ENCODE results near the gene STARD5. TPM values are rescaled to one million over a fixed set of nuclear protein-coding genes. Genes with fewer than 3 reads are reported as not detected.

STARD5 gene
- total RNA-seq, 1 experiment from 2014 or later: 1.0 TPM

DNA sequence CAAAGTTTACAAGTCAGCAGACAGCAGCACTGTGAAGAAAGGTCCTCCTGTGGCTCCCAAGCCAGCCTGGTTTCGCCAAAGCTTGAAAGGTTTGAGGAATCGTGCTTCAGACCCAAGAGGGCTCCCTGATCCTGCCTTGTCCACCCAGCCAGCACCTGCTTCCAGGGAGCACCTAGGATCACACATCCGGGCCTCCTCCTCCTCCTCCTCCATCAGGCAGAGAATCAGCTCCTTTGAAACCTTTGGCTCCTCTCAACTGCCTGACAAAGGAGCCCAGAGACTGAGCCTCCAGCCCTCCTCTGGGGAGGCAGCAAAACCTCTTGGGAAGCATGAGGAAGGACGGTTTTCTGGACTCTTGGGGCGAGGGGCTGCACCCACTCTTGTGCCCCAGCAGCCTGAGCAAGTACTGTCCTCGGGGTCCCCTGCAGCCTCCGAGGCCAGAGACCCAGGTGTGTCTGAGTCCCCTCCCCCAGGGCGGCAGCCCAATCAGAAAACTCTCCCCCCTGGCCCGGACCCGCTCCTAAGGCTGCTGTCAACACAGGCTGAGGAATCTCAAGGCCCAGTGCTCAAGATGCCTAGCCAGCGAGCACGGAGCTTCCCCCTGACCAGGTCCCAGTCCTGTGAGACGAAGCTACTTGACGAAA lies 24.2 kb downstream of the STARD5 start:
- no peak for DNase-seq
- Mint-ChIP-seq H3K4me3 (ENCODE audit: unreplicated experiment) (no peak overlapping the region), H3K27me3 (ENCODE audit: insufficient read depth, unreplicated experiment) (peaks cover 14% of the 10 kb centered on the region), H3K36me3 (ENCODE audit: insufficient read depth, unreplicated experiment) (no peaks in the 10 kb centered on the region), H3K27ac (ENCODE audit: unreplicated experiment) (no peak overlapping the region), H3K4me1 (ENCODE audit: low read depth, unreplicated experiment) (no peaks in the 10 kb centered on the region), H3K9me3 (ENCODE audit: unreplicated experiment) (no peaks in the 10 kb centered on the region)
- intact Hi-C loops (cut with micrococcal nuclease; ENCODE audit: unreplicated experiment): no loop called here
- no peak overlapping the region for H3K4me3 ChIP-seq (ENCODE audit: low read depth, low read length)
- no TSS peak for BruUV-seq (replicated peaks)
- no peaks in the 10 kb centered on the region; the same call in none of the 2 replicates for H3K27me3 ChIP-seq (replicated peaks; ENCODE audit: control insufficient read depth, insufficient read depth, low read length)
- no peaks in the 10 kb centered on the region for H3K36me3 ChIP-seq (ENCODE audit: control insufficient read depth, insufficient read depth, low read length)
- no peaks in the 10 kb centered on the region for H3K9me3 ChIP-seq
- no peaks in the 10 kb centered on the region for H3K4me1 ChIP-seq
- CTCF ChIA-PET: no interaction called here
- POLR2A ChIA-PET: no interaction called here
- TF ChIP-seq, protein P1, sequence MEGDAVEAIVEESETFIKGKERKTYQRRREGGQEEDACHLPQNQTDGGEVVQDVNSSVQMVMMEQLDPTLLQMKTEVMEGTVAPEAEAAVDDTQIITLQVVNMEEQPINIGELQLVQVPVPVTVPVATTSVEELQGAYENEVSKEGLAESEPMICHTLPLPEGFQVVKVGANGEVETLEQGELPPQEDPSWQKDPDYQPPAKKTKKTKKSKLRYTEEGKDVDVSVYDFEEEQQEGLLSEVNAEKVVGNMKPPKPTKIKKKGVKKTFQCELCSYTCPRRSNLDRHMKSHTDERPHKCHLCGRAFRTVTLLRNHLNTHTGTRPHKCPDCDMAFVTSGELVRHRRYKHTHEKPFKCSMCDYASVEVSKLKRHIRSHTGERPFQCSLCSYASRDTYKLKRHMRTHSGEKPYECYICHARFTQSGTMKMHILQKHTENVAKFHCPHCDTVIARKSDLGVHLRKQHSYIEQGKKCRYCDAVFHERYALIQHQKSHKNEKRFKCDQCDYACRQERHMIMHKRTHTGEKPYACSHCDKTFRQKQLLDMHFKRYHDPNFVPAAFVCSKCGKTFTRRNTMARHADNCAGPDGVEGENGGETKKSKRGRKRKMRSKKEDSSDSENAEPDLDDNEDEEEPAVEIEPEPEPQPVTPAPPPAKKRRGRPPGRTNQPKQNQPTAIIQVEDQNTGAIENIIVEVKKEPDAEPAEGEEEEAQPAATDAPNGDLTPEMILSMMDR (IDR thresholded peaks at IDR 0.05; ENCODE audit: insufficient read depth in 1 of 2, low read depth in 1 of 2, low read length in 1 of 2, severe bottlenecking in 1 of 2, unreplicated experiment in 1 of 2): no peak

- no peak overlapping the region for H3K4me3 Mint-ChIP-seq (ENCODE audit: unreplicated experiment)
- TF ChIP-seq, protein P1 (IDR thresholded peaks at IDR 0.05; ENCODE audit: insufficient read depth in 1 of 2, low read depth in 1 of 2, low read length in 1 of 2, severe bottlenecking in 1 of 2, unreplicated experiment in 1 of 2): no peak
- DNase-seq: no peak
- Histone ChIP-seq H3K9me3 (no peaks in the 10 kb centered on the region), H3K4me3 (ENCODE audit: low read depth, low read length) (no peak overlapping the region), H3K4me1 (no peaks in the 10 kb centered on the region), H3K36me3 (ENCODE audit: control insufficient read depth, insufficient read depth, low read length) (no peaks in the 10 kb centered on the region), H3K27me3 (replicated peaks; ENCODE audit: control insufficient read depth, insufficient read depth, low read length) (no peaks in the 10 kb centered on the region; the same call in none of the 2 replicates)
- CTCF ChIA-PET: no interaction called here
- H3K27ac Mint-ChIP-seq (ENCODE audit: unreplicated experiment): no peak overlapping the region
- no peaks in the 10 kb centered on the region for H3K9me3 Mint-ChIP-seq (ENCODE audit: unreplicated experiment)
- H3K27me3 Mint-ChIP-seq (ENCODE audit: insufficient read depth, unreplicated experiment): peaks cover 15% of the 10 kb centered on the region
- POLR2A ChIA-PET: no interaction called here
- H3K36me3 Mint-ChIP-seq (ENCODE audit: insufficient read depth, unreplicated experiment): no peaks in the 10 kb centered on the region
- H3K4me1 Mint-ChIP-seq (ENCODE audit: low read depth, unreplicated experiment): no peaks in the 10 kb centered on the region
- intact Hi-C loops (cut with micrococcal nuclease; ENCODE audit: unreplicated experiment): no loop called here
- no TSS peak for BruUV-seq (replicated peaks)
Observed at GRCh38 chr15:81299156-81299555, 24.8 kb downstream of the STARD5 start.

DNA sequence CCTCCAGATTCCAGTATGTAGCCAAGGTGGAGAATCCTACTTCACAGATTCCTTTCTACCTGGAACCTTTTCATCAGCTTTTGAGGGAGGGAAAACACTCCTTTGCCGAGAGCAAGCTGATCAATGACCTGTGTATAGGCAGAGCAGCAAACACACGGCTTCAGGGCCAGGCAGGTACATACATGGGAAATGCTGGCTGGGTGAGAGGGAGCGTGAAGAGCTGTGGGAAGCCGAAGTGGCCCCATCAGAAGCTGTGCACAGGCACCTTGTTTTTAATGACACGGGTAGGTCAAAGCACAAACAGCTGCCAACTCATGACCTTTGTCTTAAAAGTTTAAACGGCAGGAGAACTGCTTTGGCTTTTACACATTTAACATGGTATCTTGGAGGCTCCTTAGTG lies 25.3 kb downstream of the STARD5 start:
- H3K9me3 Mint-ChIP-seq (ENCODE audit: unreplicated experiment): no peaks in the 10 kb centered on the region
- POLR2A ChIA-PET: no interaction called here

More for the DNA sequence above, 25.3 kb downstream of the STARD5 start:
- no peaks in the 10 kb centered on the region for H3K9me3 ChIP-seq
- no peak overlapping the region for H3K4me3 Mint-ChIP-seq (ENCODE audit: unreplicated experiment)
- no peaks in the 10 kb centered on the region for H3K4me1 ChIP-seq
- no peaks in the 10 kb centered on the region; the same call in none of the 2 replicates for H3K27me3 ChIP-seq (replicated peaks; ENCODE audit: control insufficient read depth, insufficient read depth, low read length)
- intact Hi-C loops (cut with micrococcal nuclease; ENCODE audit: unreplicated experiment): no loop called here
- no peak overlapping the region for H3K4me3 ChIP-seq (ENCODE audit: low read depth, low read length)
- peaks cover 15% of the 10 kb centered on the region for H3K27me3 Mint-ChIP-seq (ENCODE audit: insufficient read depth, unreplicated experiment)
- no peak overlapping the region for H3K27ac Mint-ChIP-seq (ENCODE audit: unreplicated experiment)
- TF ChIP-seq, protein P1 (IDR thresholded peaks at IDR 0.05; ENCODE audit: insufficient read depth in 1 of 2, low read depth in 1 of 2, low read length in 1 of 2, severe bottlenecking in 1 of 2, unreplicated experiment in 1 of 2): no peak
- H3K36me3 ChIP-seq (ENCODE audit: control insufficient read depth, insufficient read depth, low read length): no peaks in the 10 kb centered on the region
- BruUV-seq (replicated peaks): no TSS peak
- CTCF ChIA-PET: no interaction called here
- no peaks in the 10 kb centered on the region for H3K4me1 Mint-ChIP-seq (ENCODE audit: low read depth, unreplicated experiment)
- H3K36me3 Mint-ChIP-seq (ENCODE audit: insufficient read depth, unreplicated experiment): no peaks in the 10 kb centered on the region
- no peak for DNase-seq

All from Caco-2 (cell line).